ENCODE measurements around the gene SSR4. TPM values are rescaled to one million over a fixed set of nuclear protein-coding genes. Genes with fewer than 3 reads are reported as not detected.

The SSR4 gene
- total RNA-seq, 1 experiment from 2014 or later: 182 TPM

GRCh38 chrX:153825042-153825441 is 30.6 kb downstream of the SSR4 start:
- Histone ChIP-seq H3K36me3 (ENCODE audit: control insufficient read depth in 1 of 2, insufficient read depth in 2 of 2, low read length in 2 of 2) (no peaks in the 10 kb centered on the region), H3K9me3 (ENCODE audit: control insufficient read depth in 1 of 2, insufficient read depth in 1 of 2, low read depth in 1 of 2, low read length in 2 of 2) (no peaks in the 10 kb centered on the region), H3K4me2 (ENCODE audit: low read length) (no peak overlapping the region), H3K79me2 (ENCODE audit: insufficient read depth, low read length) (no peaks in the 10 kb centered on the region), H3K4me1 (ENCODE audit: control insufficient read depth in 1 of 2, insufficient read depth in 2 of 2, low read length in 2 of 2) (peaks cover 0 to 13% of the 10 kb centered on the region in 2 experiments; a peak in 2 of 4 replicates), H3K27me3 (ENCODE audit: insufficient read depth, low read length) (no peaks in the 10 kb centered on the region), H3K9me2 (ENCODE audit: insufficient read depth) (no peaks in the 10 kb centered on the region), H3K27ac (ENCODE audit: low read depth, low read length) (no peak overlapping the region), H3K4me3 (replicated peaks in 1 of 2; ENCODE audit: low read depth in 1 of 2, low read length in 2 of 2) (no peak overlapping the region), H3K9ac (ENCODE audit: low read length) (no peak overlapping the region), H4K20me1 (ENCODE audit: insufficient read depth) (no peaks in the 10 kb centered on the region), H2AFZ (ENCODE audit: low read depth, low read length, poor library complexity, severe bottlenecking) (no peak overlapping the region)
- DNase-seq (ENCODE audit: low read depth, low spot score) (no peak), ATAC-seq (no peak)
- ChIA-PET POLR2A (no interaction called here), CTCF (no interaction called here), RAD21 (ENCODE audit: low non-redundant PET in 1 of 2, low total read pairs in 2 of 2, uncharacterized antibody in 2 of 2, unreplicated experiment in 2 of 2) (no interaction called here)
- intact Hi-C loops (cut with micrococcal nuclease): no loop called here
- BruUV-seq (replicated peaks): no TSS peak
- TF ChIP-seq ELF1 (IDR thresholded peaks at IDR 0.05; ENCODE audit: borderline replicate concordance, low read depth) (no peak), TCF7L2 (IDR thresholded peaks at IDR 0.05; ENCODE audit: borderline replicate concordance, extremely low read depth, insufficient read depth, insufficient read length) (no peak), MAX (IDR thresholded peaks at IDR 0.05) (no peak), SRF (IDR thresholded peaks at IDR 0.05; ENCODE audit: low read depth) (no peak), RAD21 (IDR thresholded peaks at IDR 0.05; ENCODE audit: low read depth) (no peak), POLR2AphosphoS5 (IDR thresholded peaks at IDR 0.05; ENCODE audit: low read depth, low read length) (no peak), ZBTB33 (IDR thresholded peaks at IDR 0.05; ENCODE audit: extremely low read depth, insufficient replicate concordance, low read length) (no peak), POLR2A (IDR thresholded peaks at IDR 0.05; ENCODE audit: borderline replicate concordance, extremely low read depth, insufficient read depth, insufficient read length) (no peak), EGR1 (IDR thresholded peaks at IDR 0.05; ENCODE audit: low read depth) (no peak), EZH2 (IDR thresholded peaks at IDR 0.05) (no peak)

All from HCT116 (cell line).